AG04450 (cell line): Measurements from ENCODE around the gene ICAM2. TPM values are rescaled to one million over a fixed set of nuclear protein-coding genes. Genes with fewer than 3 reads are reported as not detected.

ENCODE experiments used
- CTCF ChIA-PET: fragments of 300-600, 350-600 bp; formaldehyde crosslinking; extraction: SDS; loops from one replicate; lab custom pipeline; 2022; ENCODE audit warnings: antibody characterized with exemption, inconsistent platforms; lab: Charles Lee
- POLR2A ChIA-PET: fragments of 350-600 bp; formaldehyde crosslinking; extraction: SDS; loops from one replicate; lab custom pipeline; 2021; ENCODE audit warnings: antibody characterized with exemption, inconsistent platforms; lab: Yijun Ruan, JAX
- DNase-seq: peaks from one replicate; pipeline ENCODE4 v3.0.0-alpha.2; 2011; ENCODE audit warnings: low read depth, low spot score
- H3K27ac ChIP-seq: one replicate; pipeline ENCODE4 v1.5.1; 2012; ENCODE audit warnings: low read depth, low read length, control low read depth
- H3K27me3 ChIP-seq: one replicate; pipeline ENCODE4 v1.6.0; 2012; ENCODE audit warnings: low read length; ENCODE audit not compliant: control insufficient read depth, insufficient read depth
- H3K4me3 ChIP-seq: 2 replicates; pipeline ENCODE4 v1.5.1; 2011; ENCODE audit warnings: mild to moderate bottlenecking, low read depth, low read length, control low read depth
- H3K9me3 ChIP-seq: 2 replicates; pipeline ENCODE4 v1.5.1; 2012; ENCODE audit warnings: low read length; ENCODE audit not compliant: control insufficient read depth, insufficient read depth
- polyA plus RNA-seq: library from polyadenylated mRNA; depleted of rRNA; stranded (reverse); fragments of >200 nt; gene quantifications from 2 replicates; pipeline ENCODE4 v1.2.3, GENCODE V29; 2011
- TF ChIP-seq, protein P1 (sequence below): IDR thresholded peaks from 2 replicates; pipeline ENCODE4 v1.5.1; 2011; ENCODE audit warnings: low read depth, low read length, control low read depth, inconsistent platforms

The ICAM2 gene
- polyA plus RNA-seq, 1 experiment, result 0.16 TPM

GRCh38 chr17:64028874-64029464 lies 8.5 kb upstream of the ICAM2 start:
- ChIA-PET POLR2A (interaction anchor here (0.8 to 1.7 kb wide), 4 partner anchors 87 to 116 kb away, joined by 3 to 11 read pairs (median 6); partner anchors contain the start of gene ERN1), CTCF (interaction anchor here (0.5 to 11.8 kb wide), 44 partner anchors 9 to 253 kb away, joined by 3 to 698 read pairs (median 4); partner anchors contain the start of genes ERN1, GH1 and ICAM2)
- DNase-seq, result peak; percentile 39
- H3K9me3 ChIP-seq, result no peaks in the 10 kb centered on the region
- H3K4me3 ChIP-seq, result no peak overlapping the region
- TF ChIP-seq, protein P1, sequence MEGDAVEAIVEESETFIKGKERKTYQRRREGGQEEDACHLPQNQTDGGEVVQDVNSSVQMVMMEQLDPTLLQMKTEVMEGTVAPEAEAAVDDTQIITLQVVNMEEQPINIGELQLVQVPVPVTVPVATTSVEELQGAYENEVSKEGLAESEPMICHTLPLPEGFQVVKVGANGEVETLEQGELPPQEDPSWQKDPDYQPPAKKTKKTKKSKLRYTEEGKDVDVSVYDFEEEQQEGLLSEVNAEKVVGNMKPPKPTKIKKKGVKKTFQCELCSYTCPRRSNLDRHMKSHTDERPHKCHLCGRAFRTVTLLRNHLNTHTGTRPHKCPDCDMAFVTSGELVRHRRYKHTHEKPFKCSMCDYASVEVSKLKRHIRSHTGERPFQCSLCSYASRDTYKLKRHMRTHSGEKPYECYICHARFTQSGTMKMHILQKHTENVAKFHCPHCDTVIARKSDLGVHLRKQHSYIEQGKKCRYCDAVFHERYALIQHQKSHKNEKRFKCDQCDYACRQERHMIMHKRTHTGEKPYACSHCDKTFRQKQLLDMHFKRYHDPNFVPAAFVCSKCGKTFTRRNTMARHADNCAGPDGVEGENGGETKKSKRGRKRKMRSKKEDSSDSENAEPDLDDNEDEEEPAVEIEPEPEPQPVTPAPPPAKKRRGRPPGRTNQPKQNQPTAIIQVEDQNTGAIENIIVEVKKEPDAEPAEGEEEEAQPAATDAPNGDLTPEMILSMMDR, result peak; percentile 82
- H3K27me3 ChIP-seq, result no peaks in the 10 kb centered on the region
- H3K27ac ChIP-seq, result no peak overlapping the region

GRCh38 chr17:64025732-64026294 lies 5.4 kb upstream of the ICAM2 start:
- Histone ChIP-seq H3K4me3 (no peak overlapping the region), H3K9me3 (no peaks in the 10 kb centered on the region), H3K27ac (no peak overlapping the region), H3K27me3 (peaks cover 2% of the 10 kb centered on the region)
- DNase-seq, result peak; percentile 33
- CTCF ChIA-PET, result interaction anchor here (0.6 to 11.8 kb wide), 29 partner anchors 9 to 256 kb away, joined by 3 to 698 read pairs (median 4); partner anchors contain the start of genes CSHL1, ERN1 and GH1
- TF ChIP-seq, protein P1, result peak; percentile 93
- POLR2A ChIA-PET, result no interaction called here

DNA sequence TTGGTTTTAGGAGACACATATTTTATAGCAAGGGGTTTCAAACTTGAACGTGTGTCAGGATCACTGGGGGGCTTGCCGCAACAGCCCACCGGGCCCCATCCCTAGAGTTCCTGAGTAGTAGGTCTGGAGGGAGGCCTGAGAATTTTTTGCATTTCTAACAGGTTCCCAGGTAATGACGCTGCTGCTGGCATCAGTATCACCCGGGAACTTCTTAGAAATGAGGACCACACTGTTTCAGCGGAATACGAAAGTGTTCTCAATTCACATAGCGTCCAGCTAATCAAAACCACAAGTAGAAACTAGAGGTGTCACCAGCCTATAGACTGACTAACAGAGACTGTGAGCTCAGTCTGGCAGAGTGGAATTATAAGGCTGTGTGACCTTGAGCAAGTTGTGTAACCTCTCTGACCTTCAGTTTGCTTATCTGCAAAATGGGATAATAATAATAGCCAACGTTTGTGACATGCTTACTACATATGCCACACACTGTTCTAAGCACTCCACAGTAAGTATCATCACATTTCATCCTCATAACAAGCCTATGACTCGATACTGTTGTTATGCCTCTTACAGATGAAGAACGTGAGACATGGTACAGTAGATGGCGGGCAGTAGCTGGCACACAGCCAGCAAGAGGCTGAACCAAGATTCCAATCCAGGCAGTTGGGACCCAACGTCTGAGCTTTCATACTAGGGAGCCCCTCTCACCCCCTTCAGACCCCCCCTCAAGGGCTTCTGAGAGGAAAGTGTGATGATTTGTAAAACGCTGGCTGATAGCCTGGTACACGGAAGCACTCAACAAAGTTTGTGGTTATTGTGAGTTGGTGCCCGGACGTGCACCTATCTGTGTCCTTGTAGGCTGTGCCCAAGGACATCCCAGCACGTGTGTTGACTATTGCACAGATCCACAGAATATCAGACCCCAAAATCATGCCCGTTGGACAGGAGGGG lies 4.6 kb upstream of the ICAM2 start:
- Histone ChIP-seq H3K4me3 (no peak overlapping the region), H3K27me3 (peaks cover 2% of the 10 kb centered on the region), H3K9me3 (no peaks in the 10 kb centered on the region), H3K27ac (no peak overlapping the region)
- TF ChIP-seq, protein P1, result no peak
- POLR2A ChIA-PET, result no interaction called here
- CTCF ChIA-PET, result interaction anchor here (0.6 to 11.8 kb wide), 29 partner anchors 8 to 257 kb away, joined by 3 to 698 read pairs (median 4); partner anchors contain the start of genes CSHL1, ERN1 and GH1
- DNase-seq, result no peak

DNA sequence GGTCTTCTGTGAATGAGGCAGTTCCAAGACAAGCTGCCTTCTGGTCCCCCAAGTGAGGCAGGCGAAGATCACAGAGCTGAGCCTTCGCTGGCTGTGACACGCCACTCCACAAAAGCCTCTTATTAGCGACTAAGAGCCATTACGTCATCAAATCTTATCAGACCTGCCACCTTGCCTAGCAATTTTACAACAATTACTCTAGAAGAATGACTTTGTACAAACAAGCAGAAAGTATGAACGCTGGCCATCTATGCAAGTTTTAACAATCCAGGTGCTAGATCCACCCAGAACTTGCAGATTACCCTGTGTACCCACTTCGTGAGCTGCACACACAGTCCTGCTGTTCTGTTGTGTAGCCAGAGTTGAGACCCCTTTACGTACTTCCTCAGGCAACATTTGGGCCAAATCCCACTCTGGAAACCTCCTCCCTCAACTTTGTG lies 3.8 kb upstream of the ICAM2 start:
- TF ChIP-seq, protein P1, result no peak
- no peak overlapping the region for H3K4me3 ChIP-seq
- H3K9me3 ChIP-seq, result no peaks in the 10 kb centered on the region
- no peak for DNase-seq
- H3K27ac ChIP-seq, result no peak overlapping the region
- POLR2A ChIA-PET, result no interaction called here
- CTCF ChIA-PET, result interaction anchor here (0.9 to 11.8 kb wide), 8 partner anchors 11 to 239 kb away, joined by 3 to 698 read pairs (median 10); partner anchors contain the start of genes CSHL1, ERN1 and GH1
- peaks cover 2% of the 10 kb centered on the region for H3K27me3 ChIP-seq
